A549 (cell line): ENCODE measurements around the gene RPAP3.

ENCODE experiments used
- CEBPB ChIP-seq, 2 experiments: fragments of >200 bp in 1 of 2; sonication (Bioruptor Twin) in 1 of 2; formaldehyde crosslinking in 1 of 2; IDR thresholded peaks; 2 replicates each; pipeline ENCODE4 v1.6.1; 2012 to 2016
- CTCF ChIP-seq: fragments of >200 bp; sonication (Bioruptor Twin); formaldehyde crosslinking; IDR thresholded peaks from 3 replicates; pipeline ENCODE4 v1.5.1; 2016
- HES2 ChIP-seq: fragments of >200 bp; sonication (Bioruptor Twin); formaldehyde crosslinking; IDR thresholded peaks from 2 replicates; pipeline ENCODE4 v1.6.1; 2016
- KDM1A ChIP-seq: fragments of 200-600 bp; sonication (generic); IDR thresholded peaks from 2 replicates; pipeline ENCODE4 v1.6.1; 2016; ENCODE audit warnings: low read depth, mild to moderate bottlenecking
- MAZ ChIP-seq: fragments of 150-350 bp; IDR thresholded peaks from 2 replicates; pipeline ENCODE4 v1.6.1; 2014; ENCODE audit warnings: antibody characterized with exemption, low read depth, low read length, borderline replicate concordance
- POLR2A ChIP-seq: IDR thresholded peaks from 2 replicates; pipeline ENCODE4 v1.6.1; 2012; ENCODE audit warnings: mild to moderate bottlenecking, low read length
- POLR2AphosphoS2 ChIP-seq: conservative IDR thresholded peaks from 2 replicates; pipeline ENCODE4 v1.6.1; 2012; ENCODE audit warnings: low read length, improper control_type of control experiment, inconsistent platforms
- RAD21 ChIP-seq, 2 experiments: fragments of >200 bp in 1 of 2; sonication (Bioruptor Twin) in 1 of 2; formaldehyde crosslinking in 1 of 2; IDR thresholded peaks in 1 of 2; conservative IDR thresholded peaks in 1 of 2; 2 replicates in 1 of 2; 3 replicates in 1 of 2; pipeline ENCODE4 v1.6.1; 2012 to 2018; ENCODE audit warnings: inconsistent platforms in 1 of 2
- RNF2 ChIP-seq: fragments of 200-600 bp; sonication (generic); IDR thresholded peaks from 2 replicates; pipeline ENCODE4 v1.6.1; 2016; ENCODE audit warnings: low read depth, mild to moderate bottlenecking, antibody characterized with exemption, moderate library complexity, borderline replicate concordance
- ZFP36 ChIP-seq: fragments of 450-650 bp; IDR thresholded peaks from 2 replicates; pipeline ENCODE4 v1.6.1; 2014; ENCODE audit warnings: borderline replicate concordance; ENCODE audit not compliant: partially characterized antibody
- TF ChIP-seq, protein P1 (sequence below): fragments of 450-650 bp; IDR thresholded peaks from 2 replicates; pipeline ENCODE4 v1.6.1; 2014; ENCODE audit warnings: antibody characterized with exemption

DNA sequence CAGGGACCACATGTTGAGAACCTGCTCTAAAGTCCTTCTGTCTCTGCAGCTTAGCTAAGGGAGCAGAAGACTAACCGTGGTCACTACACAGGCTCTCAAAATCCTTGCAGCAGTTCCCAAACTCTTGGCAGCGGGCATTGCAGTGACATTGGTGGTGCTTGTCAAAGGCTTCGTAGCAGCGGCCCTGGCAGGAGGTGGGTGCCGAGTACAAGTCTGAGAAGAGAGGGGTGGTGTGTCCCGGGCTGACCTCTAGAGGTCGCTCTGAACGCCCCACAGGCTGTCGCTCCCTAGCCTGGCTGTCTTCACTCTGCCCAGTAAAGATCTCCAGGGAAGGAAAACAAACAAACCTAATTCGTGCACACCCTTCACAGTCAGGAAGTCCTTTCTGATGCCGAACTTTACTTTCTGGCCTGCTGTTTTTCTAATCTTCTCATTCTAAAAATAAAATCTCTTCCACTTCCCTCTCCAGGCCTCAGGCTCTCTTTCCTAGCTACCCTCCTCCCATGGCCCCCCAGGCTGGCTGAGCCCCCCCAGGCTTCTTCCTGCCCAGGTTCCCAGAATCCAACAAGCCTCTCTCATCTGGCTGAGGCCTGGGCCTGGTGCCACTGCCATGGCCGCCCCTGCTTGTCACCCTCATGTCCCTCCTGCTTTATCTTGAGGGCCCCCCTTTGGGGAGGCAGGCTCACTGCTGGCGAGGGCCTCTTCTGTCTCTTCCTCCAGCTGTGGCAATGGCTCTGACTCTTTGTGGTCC lies 11.8 kb upstream of the RPAP3 start:
- TF ChIP-seq POLR2A (no peak), ZFP36 (no peak), CTCF (peak; percentile 55), RAD21 (conservative IDR thresholded peaks at IDR 0.05 in 1 of 2, IDR thresholded peaks at IDR 0.05 in 1 of 2) (peak; percentile 35 to 47; a peak in 3 of 5 replicates), KDM1A (no peak), CEBPB (IDR thresholded peaks at IDR 0.05) (no peak), RNF2 (no peak), MAZ (no peak), HES2 (no peak), POLR2AphosphoS2 (no peak)
- TF ChIP-seq, protein P1, sequence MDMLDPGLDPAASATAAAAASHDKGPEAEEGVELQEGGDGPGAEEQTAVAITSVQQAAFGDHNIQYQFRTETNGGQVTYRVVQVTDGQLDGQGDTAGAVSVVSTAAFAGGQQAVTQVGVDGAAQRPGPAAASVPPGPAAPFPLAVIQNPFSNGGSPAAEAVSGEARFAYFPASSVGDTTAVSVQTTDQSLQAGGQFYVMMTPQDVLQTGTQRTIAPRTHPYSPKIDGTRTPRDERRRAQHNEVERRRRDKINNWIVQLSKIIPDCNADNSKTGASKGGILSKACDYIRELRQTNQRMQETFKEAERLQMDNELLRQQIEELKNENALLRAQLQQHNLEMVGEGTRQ, result no peak
